Cerebellar cortex (tissue), 1 donor: ENCODE measurements around the gene ZYG11B.
"Not testable (repeated sequence)": the region's sequence is repeated elsewhere in the genome, so short reads cannot be mapped to it uniquely, and the experiment has no call there.

ENCODE experiments used
- DNase-seq: peaks from one replicate; pipeline ENCODE4 v3.0.0-alpha.2; 2015; ENCODE audit warnings: low spot score

ZYG11B gene

GRCh38 chr1:52726265-52727113 is at the start of gene ZYG11B:
TSS of gene ZYG11B (plus strand) at chr1:52726453. CDS start at chr1:52726654, 201 bp downstream.
- peak; percentile 84 for DNase-seq

- DNase-seq, result no peak
These were observed 49.0 kb upstream of the ZYG11B start for GRCh38 chr1:52677076-52677806.

DNA sequence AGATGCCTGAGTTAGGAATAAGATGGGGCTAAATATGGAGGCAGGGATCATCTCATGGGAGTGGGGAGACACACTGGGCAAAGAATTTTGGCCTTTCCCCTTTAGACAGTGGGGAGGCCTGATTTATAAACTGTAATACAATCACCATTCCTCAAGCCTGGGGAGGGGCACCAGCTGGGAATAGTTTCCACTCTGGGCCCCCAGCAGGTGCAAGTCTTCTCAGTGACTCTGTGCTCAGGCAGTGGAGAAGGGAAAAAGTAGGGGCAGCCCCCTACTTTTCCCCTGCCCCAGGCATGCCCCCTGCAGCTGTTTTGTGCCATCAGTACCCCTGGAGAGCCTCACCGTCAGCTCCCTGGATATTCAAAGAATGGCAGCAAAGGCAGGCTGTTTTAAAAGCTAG is 47.2 kb upstream of the ZYG11B start:
- no peak for DNase-seq

- DNase-seq, result no peak
These were observed 46.8 kb upstream of the ZYG11B start for GRCh38 chr1:52679498-52679897.

DNA sequence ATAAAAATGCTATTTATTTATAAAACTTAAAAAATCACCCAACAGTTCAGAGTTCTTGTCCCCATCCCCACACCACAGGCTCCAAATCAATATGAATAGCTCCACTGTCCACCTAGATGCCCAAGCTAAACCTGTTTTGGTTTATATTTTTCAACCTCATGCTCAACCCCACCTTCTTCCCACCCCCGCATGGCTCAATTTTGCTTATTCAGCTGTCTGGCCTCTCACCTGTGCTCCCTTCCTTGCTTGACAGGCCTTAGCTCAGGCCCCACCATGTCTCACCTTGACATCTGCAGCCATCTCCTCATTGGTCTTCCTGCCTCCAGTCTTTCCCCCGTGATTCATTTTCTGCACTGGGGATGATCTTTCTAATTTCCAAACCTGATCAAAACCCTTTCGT is 45.9 kb upstream of the ZYG11B start:
- no peak for DNase-seq

DNA sequence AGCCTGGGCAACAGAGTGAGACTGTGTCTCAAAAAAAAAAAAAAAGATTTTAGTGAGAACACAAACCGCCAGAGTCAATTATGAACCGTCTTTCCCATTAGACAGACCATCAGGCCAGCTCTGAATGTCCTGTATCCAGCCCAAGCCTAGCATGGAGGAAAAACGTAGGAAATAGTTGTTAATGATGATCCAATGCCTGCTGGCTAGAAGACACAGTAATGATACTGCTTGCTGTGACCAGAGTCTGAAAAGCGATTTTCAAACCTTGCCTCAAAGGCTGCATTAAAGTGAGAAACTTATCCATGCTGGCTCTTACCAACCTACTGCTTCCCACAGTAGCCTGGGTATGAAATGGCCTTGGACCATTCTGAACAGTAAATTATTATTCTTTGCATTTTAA is 45.1 kb upstream of the ZYG11B start:
- DNase-seq, result no peak

- no peak for DNase-seq
These were observed 42.8 kb upstream of the ZYG11B start for GRCh38 chr1:52683367-52683940.

DNA sequence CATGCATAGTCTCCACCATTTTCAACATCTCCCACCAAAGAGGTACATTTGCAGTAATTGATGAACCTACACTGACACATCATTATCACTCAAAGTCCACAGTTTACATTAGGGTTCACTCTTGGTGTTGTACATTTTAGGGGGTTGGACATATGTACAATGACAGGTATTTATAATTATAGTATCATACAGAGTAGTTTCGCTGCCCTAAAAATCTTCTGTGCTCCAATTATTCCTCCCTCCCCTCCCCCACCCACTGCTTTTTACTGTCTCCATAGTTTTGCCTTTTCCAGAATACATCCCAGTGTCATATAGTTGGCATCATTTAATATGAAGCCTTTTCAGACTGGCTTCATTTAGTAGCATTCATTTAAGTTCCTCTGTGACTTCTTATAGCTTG is 41.7 kb upstream of the ZYG11B start:
- no peak for DNase-seq

DNA sequence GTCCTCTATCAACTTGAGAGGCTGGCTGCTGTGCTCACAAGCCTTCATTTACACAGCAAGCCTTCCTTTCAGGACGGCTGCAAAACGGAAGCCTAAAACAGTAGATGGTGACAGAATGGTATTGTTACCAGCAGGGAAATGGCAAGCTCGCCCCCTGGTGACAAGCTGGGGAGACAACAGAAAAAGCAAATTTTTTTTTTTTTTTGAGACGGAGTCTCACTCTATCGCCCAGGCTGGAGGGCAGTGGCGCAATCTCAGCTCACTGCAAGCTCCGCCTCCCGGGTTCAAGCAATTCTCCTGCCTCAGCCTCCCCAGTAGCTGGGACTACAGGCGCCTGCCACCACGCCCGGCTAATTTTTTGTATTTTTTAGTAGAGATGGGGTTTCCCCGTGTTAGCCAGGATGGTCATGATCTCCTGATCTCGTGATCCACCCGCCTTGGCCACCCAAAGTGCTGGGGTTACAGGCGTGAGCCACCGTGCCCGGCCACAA is 39.9 kb upstream of the ZYG11B start:
- DNase-seq, result peak; percentile 69

DNA sequence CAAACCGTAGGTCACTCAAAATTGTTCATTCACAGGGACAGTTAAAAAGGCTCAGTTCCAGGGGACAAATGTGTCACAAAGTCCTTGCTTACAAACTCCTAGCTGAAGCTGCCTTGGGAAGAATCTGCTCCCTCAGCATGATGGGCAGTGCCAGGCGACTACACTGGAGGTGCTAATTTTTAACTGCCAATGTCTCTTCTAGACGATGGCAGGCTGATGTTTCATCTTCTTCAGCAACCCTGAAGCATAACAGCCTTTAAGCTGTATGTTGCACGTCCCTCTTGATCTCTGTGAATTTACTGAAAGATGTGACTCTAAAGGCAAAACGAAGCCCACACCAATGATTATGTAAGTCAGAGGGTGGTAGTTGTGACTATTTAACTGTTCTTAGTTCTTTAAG is 39.4 kb upstream of the ZYG11B start:
- no peak for DNase-seq

DNA sequence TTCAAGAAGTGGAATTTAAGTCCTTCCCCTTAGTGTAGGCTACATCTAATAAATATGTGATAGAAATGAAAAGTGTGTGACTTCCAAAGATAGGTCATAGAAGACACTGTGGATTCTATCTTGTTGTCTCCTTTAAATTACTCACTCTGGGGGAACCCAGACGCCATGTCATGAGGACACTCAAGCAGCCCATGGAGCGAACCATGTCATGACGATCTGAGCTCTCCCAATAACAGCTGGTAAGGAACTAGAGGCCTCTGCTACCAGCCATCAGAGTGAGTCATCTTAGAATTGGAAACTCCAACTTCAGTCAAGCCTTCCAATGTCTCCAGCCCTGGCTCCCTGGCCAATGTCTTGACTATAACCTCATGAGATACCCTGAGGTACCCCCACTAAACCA is 34.4 kb upstream of the ZYG11B start:
- no peak for DNase-seq

DNA sequence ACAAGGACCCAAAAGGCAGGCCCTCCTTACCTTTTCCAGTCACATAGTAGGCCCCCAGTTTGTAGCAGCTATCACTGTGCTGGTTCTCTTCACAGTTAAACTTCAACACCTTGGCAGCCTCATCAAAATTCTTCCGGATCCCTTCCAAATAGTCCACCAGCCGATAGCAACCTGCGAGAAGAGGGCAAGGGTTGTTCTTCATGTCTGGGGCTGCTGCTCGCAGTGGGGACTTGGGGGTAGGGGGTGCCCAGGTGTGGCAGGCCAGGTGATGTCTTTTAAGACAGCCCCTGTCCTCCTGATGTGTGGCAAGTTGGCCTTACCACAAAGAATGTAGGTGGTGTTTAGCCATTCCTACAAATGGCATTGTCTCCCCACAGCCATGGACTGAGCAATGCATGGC is 33.6 kb upstream of the ZYG11B start:
- DNase-seq, result no peak

DNA sequence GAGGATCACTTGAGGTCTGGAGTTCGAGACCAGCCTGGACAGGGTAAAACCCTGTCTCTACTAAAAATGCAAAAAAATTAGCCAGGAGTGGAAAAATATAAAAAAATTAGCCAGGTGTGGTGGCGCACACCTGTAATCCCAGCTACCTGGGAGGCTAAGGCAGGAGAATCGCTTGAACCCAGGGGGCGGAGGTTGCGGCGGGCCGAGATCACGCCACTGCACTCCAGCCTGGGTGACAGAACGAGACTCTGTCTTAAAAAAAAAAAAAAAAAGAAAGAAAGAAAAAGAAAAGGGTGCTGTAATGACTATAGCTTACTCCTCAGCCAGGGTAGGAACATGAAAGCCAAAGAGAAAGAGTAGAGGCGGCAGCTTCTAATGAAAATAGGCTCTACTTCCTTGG is 32.9 kb upstream of the ZYG11B start:
- DNase-seq, result not testable (repeated sequence)

GRCh38 chr1:52693843-52694242 is 32.4 kb upstream of the ZYG11B start:
- DNase-seq, result no peak

DNA sequence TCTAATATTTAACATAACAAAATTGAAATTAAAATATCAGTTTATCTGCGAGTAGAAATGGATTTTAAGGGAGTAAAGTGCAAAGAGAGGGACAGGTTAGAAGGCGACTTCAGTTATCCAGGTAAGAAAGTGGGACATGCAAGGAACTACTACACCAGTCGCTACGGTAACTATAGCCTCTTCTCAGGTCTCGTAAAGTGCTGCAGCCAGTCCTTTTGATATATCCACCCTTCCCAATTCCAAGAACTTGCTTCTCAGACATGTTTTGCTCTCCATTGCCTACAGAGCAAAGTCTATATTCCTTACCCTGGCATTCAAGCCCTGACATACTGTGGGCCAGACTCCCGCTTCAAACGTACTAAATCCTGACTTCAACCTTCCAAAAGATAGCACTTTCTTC is 30.6 kb upstream of the ZYG11B start:
- DNase-seq, result no peak

DNA sequence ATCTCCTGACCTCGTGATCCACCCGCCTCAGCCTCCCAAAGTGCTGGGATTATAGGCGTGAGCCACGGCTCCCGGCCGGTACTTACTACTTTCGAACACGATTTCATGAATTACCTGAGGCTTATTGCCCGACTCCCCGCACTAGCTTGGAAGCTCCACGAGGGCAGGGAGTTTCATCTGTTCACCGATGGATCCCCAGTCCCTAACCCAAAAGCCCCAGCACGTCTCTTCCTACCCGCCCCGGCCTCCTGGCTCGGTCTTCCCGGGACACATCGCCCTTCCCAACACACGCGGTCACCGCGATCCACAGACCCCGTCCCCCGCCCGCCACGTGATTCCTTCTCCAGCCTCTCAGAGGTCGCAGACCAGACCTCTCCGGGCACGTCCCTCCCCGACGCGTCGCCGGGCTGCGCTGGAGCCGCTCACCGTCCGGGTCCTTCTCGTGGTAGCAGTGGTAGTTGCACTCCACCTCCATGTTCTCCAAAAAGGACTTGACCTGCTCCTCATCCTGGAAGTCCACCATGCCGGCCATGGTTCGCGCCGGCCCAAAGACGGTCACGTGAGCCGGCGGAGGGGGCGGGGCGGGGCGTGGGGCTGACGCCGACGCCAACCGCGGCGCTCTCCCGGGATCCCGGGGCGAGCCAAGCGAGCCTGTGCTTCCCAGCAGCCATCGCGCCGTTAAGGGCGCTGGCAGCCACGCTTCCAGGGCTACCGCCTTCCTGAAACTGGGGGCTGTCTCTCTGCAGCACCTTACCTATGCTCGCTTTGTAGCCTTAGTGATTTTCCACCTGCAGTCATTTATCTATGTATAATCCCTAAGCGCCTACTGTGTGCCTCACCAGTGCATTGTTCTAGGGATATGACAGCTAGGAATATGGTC is 28.2 kb upstream of the ZYG11B start, which contains the start of gene COA7:
Gene COA7 (minus strand): TSS at position 553 of the 880 bp plus-strand sequence. CDS start 21 bp downstream, at position 532.
- peak; percentile 80 for DNase-seq

DNA sequence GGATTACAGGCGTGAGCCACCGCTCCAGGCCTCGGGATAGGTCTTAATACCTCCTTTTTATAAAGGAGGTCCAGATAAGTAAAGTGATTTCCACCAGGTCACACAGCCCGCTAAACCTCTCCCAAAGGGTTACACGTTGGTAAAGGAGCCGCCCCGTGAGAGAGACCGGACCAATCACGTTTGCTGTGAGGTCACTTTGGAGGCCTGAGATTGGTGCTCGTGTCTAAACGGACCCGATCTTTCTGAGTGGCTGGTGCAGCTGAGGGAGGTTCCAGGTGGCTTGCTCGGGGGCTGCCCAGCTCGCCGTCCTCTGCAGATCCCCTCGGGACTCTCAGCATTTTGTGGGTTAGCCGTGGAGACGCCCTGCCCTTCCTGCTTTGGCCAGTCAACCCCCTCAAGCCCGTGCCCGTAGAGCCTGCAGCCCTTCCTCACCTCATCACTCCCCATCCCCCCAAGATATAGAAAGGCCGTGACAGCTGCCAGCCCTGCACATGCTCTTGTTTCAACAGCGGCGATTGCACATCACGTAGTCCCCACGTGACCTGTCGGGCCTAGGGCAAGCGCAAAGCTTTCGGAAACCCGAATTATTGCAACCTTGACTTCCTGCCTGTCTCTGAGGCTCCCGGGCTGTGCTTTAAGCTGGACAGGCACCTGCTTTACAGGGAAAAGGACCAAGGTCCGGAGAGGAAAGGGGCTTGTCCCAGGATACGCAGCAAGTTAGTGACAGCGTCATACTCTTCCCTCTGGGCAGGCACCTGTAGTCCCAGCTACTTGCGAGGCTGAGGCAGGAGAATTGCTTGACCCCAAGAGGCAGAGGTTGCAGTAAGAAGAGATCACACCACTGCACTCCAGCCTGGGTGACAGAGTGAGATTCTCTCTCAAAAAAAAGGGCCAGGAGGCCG is 23.1 kb upstream of the ZYG11B start:
- peak; percentile 98 for DNase-seq

- DNase-seq, result no peak
These were observed 20.1 kb upstream of the ZYG11B start for GRCh38 chr1:52706136-52706670.

GRCh38 chr1:52706941-52707926 is 19.0 kb upstream of the ZYG11B start:
- DNase-seq, result no peak
